ENCODE data around the gene PHC2. TPM values are rescaled to one million over a fixed set of nuclear protein-coding genes. Genes with fewer than 3 reads are reported as not detected.
A peak's percentile ranks its signal among the peaks of the same experiment; 100 is the strongest.

PHC2 gene
- total RNA-seq, 1 donor from 2014 or later: 105 TPM

DNA sequence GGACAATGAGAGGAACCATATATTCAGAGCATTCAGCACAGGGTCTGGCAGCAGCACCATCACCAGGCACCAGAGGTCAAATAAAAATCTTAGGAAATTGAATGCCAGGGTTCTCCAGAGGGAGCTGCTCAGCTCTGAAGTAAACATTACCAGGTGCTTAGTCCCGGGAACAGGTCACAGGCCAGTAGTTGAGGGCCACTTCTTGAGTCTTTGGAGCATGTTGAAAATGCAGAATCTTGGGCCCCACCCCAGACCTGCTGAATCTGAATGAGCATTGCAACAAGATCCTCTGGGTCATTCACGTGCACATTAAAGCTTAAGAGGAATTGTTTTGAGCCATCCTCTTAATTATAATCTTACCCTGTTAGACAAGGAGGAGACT, 33.8 kb downstream of the PHC2 start:
- H3K36me3 ChIP-seq: no peaks in the 10 kb centered on the region

GRCh38 chr1:33396188-33397124, 34.4 kb downstream of the PHC2 start:
- no peak for DNase-seq
- H3K9me3 ChIP-seq (replicated peaks): no peaks in the 10 kb centered on the region
- H3K4me1 ChIP-seq: peaks cover 79% of the 10 kb centered on the region
- peak overlapping the region; percentile 7 for H3K27ac ChIP-seq (replicated peaks)
- no peak overlapping the region for H3K4me3 ChIP-seq
- no peaks in the 10 kb centered on the region for H3K27me3 ChIP-seq (ENCODE audit: low read depth)
- H3K36me3 ChIP-seq: no peaks in the 10 kb centered on the region
- intact Hi-C loops (cut with micrococcal nuclease): no loop called here
- TF ChIP-seq, protein P1, sequence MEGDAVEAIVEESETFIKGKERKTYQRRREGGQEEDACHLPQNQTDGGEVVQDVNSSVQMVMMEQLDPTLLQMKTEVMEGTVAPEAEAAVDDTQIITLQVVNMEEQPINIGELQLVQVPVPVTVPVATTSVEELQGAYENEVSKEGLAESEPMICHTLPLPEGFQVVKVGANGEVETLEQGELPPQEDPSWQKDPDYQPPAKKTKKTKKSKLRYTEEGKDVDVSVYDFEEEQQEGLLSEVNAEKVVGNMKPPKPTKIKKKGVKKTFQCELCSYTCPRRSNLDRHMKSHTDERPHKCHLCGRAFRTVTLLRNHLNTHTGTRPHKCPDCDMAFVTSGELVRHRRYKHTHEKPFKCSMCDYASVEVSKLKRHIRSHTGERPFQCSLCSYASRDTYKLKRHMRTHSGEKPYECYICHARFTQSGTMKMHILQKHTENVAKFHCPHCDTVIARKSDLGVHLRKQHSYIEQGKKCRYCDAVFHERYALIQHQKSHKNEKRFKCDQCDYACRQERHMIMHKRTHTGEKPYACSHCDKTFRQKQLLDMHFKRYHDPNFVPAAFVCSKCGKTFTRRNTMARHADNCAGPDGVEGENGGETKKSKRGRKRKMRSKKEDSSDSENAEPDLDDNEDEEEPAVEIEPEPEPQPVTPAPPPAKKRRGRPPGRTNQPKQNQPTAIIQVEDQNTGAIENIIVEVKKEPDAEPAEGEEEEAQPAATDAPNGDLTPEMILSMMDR (IDR thresholded peaks at IDR 0.05; ENCODE audit: borderline replicate concordance): no peak

More for the DNA sequence above, 33.8 kb downstream of the PHC2 start:
- peak overlapping the region; percentile 65 for H3K27ac ChIP-seq (replicated peaks)
- no peaks in the 10 kb centered on the region for H3K27me3 ChIP-seq (ENCODE audit: low read depth)
- no peak overlapping the region for H3K4me3 ChIP-seq
- peaks cover 75% of the 10 kb centered on the region for H3K4me1 ChIP-seq
- intact Hi-C loops (cut with micrococcal nuclease): no loop called here
- DNase-seq: no peak
- TF ChIP-seq, protein P1 (IDR thresholded peaks at IDR 0.05; ENCODE audit: borderline replicate concordance): no peak
- no peaks in the 10 kb centered on the region for H3K9me3 ChIP-seq (replicated peaks)

GRCh38 chr1:33394770-33395169, 36.1 kb downstream of the PHC2 start:
- Histone ChIP-seq H3K27me3 (ENCODE audit: low read depth) (no peaks in the 10 kb centered on the region), H3K9me3 (replicated peaks) (no peaks in the 10 kb centered on the region), H3K36me3 (no peaks in the 10 kb centered on the region), H3K4me1 (peaks cover 79% of the 10 kb centered on the region), H3K27ac (replicated peaks) (no peak overlapping the region), H3K4me3 (no peak overlapping the region)
- intact Hi-C loops (cut with micrococcal nuclease): no loop called here
- TF ChIP-seq, protein P1 (IDR thresholded peaks at IDR 0.05; ENCODE audit: borderline replicate concordance): no peak
- DNase-seq: no peak

DNA sequence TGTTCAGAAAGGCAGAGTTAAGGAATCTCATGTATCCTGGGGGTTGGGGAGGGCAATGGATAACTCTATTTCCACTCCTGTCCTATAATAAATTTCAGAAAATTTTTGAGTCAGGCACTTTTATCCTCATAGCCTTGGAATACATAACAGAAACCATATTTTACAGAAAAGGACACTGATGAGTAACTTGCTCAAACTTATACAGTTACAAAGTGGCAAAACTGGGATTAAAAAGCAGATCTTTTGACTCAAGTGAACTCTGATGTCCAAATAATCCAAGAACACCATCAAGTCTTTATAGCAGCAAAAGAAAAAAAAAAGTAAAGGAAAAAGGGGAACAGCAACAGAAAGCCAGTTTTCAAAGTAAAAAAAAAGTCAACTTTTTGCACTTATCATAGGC, 36.9 kb downstream of the PHC2 start:
- peak overlapping the region; percentile 54 for H3K27ac ChIP-seq (replicated peaks)
- intact Hi-C loops (cut with micrococcal nuclease): no loop called here

DNA sequence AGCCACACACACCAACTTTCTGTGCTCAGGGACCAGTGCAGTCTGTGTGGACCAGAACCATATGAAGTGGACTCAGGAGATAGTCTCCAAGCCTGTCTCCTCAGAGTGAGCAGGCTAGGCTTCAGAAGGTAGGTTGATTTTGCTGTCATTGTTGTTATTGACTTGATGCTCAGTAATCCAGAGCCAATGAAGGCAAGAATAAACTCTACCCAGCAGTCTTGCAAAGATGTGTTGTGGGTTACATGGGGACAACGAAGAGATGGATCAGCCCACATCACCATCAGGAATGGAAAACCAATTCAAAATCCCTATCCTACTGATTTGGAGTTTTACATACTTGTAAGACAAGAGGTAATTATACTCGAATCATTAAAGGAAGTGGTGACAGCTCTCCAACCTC, 37.4 kb downstream of the PHC2 start:
- TF ChIP-seq, protein P1 (IDR thresholded peaks at IDR 0.05; ENCODE audit: borderline replicate concordance): no peak
- no peak for DNase-seq
- H3K27ac ChIP-seq (replicated peaks): peak overlapping the region; percentile 54
- H3K4me3 ChIP-seq: no peak overlapping the region
- H3K9me3 ChIP-seq (replicated peaks): no peaks in the 10 kb centered on the region
- H3K36me3 ChIP-seq: no peaks in the 10 kb centered on the region
- no peaks in the 10 kb centered on the region for H3K27me3 ChIP-seq (ENCODE audit: low read depth)
- peaks cover 79% of the 10 kb centered on the region for H3K4me1 ChIP-seq
- intact Hi-C loops (cut with micrococcal nuclease): no loop called here

More for the DNA sequence above, 36.9 kb downstream of the PHC2 start:
- Histone ChIP-seq H3K36me3 (no peaks in the 10 kb centered on the region), H3K27me3 (ENCODE audit: low read depth) (no peaks in the 10 kb centered on the region), H3K4me1 (peaks cover 79% of the 10 kb centered on the region), H3K9me3 (replicated peaks) (no peaks in the 10 kb centered on the region), H3K4me3 (no peak overlapping the region)
- DNase-seq: no peak
- TF ChIP-seq, protein P1 (IDR thresholded peaks at IDR 0.05; ENCODE audit: borderline replicate concordance): no peak

Measured in left ventricle myocardium inferior (tissue), 1 donor.